B cell (primary cell): ENCODE results near the gene DUSP7. TPM values are rescaled to one million over a fixed set of nuclear protein-coding genes. Genes with fewer than 3 reads are reported as not detected.

ENCODE experiments used
- ATAC-seq: fragments of 200-7000 bp; cut with Tn5 transposase; one replicate; pipeline ENCODE4 v1.10.0; 2021; ENCODE audit warnings: low read depth, mild to moderate bottlenecking, moderate number of reproducible peaks, moderate library complexity
- CTCF ChIA-PET: fragments of 350-600 bp; sonication (Branson Sonifier 250); formaldehyde crosslinking; loops from one replicate; lab custom pipeline; 2021; ENCODE audit warnings: antibody characterized with exemption, inconsistent platforms; lab: Charles Lee
- POLR2A ChIA-PET: fragments of 350-600 bp; sonication (Branson Sonifier 250); formaldehyde crosslinking; loops from one replicate; lab custom pipeline; 2021; ENCODE audit warnings: antibody characterized with exemption; lab: Charles Lee
- DNase-seq: peaks from one replicate; pipeline ENCODE4 v3.0.0; 2013
- H2AFZ ChIP-seq: 2 replicates; pipeline ENCODE4 v1.6.1; 2012; ENCODE audit warnings: mild to moderate bottlenecking, low read depth, low read length; ENCODE audit not compliant: insufficient read depth, poor library complexity, severe bottlenecking
- H3K27ac ChIP-seq, 2 donors: 1 replicate in 1 of 2; 2 replicates in 1 of 2; pipeline ENCODE4 v1.5.1; 2012 to 2013; ENCODE audit warnings: low read length in 2 of 2, mild to moderate bottlenecking in 2 of 2, moderate library complexity in 1 of 2
- H3K27me3 ChIP-seq, 4 experiments: fragments of 200-600 bp in 1 of 4; sonication (generic) in 1 of 4; replicated peaks in 1 of 4; 1 replicate in 2 of 4; 2 replicates in 2 of 4; pipeline versions ENCODE4 v1.6.1 to v1.7.0; 2013 to 2016; ENCODE audit warnings: low read length in 3 of 4, mild to moderate bottlenecking in 2 of 4, mixed read lengths in 1 of 4, moderate library complexity in 1 of 4; ENCODE audit not compliant: insufficient read depth in 4 of 4, control insufficient read depth in 3 of 4; ENCODE audit errors: control extremely low read depth in 1 of 4
- H3K36me3 ChIP-seq, 2 experiments: replicated peaks in 1 of 2; 1 replicate in 1 of 2; 2 replicates in 1 of 2; pipeline versions ENCODE4 v1.6.1 to v1.7.1; 2013; ENCODE audit warnings: low read length in 1 of 2; ENCODE audit not compliant: insufficient read depth in 2 of 2, control insufficient read depth in 1 of 2; ENCODE audit errors: control extremely low read depth in 1 of 2, extremely low read depth in 1 of 2
- H3K4me1 ChIP-seq, 2 donors: fragments of 200-600 bp in 1 of 2; sonication (generic) in 1 of 2; 1 replicate in 1 of 2; 2 replicates in 1 of 2; pipeline versions ENCODE4 v1.5.1 to v1.6.1; 2013 to 2017; ENCODE audit warnings: low read length in 2 of 2; ENCODE audit not compliant: control insufficient read depth in 2 of 2, insufficient read depth in 2 of 2
- H3K4me2 ChIP-seq: replicated peaks from 2 replicates; pipeline ENCODE3; 2012; ENCODE audit warnings: mild to moderate bottlenecking, low read depth, low read length; ENCODE audit not compliant: poor library complexity, severe bottlenecking
- H3K4me3 ChIP-seq, 5 experiments: fragments of 200-600 bp in 1 of 5; sonication (generic) in 1 of 5; 1 replicate in 3 of 5; 2 replicates in 2 of 5; pipeline versions ENCODE4 v1.5.1 to v1.7.0; 2011 to 2016; ENCODE audit warnings: low read length in 4 of 5, mild to moderate bottlenecking in 4 of 5, low read depth in 2 of 5, control low read depth in 1 of 5, moderate library complexity in 1 of 5; ENCODE audit not compliant: insufficient read depth in 1 of 5; ENCODE audit errors: control extremely low read depth in 1 of 5, extremely low read depth in 1 of 5
- H3K79me2 ChIP-seq: fragments of 200-600 bp; sonication (generic); one replicate; pipeline ENCODE4 v1.6.0; 2016; ENCODE audit warnings: low read length; ENCODE audit not compliant: control insufficient read depth, insufficient read depth
- H3K9ac ChIP-seq: fragments of 200-600 bp; sonication (generic); 2 replicates; pipeline ENCODE4 v1.6.1; 2017; ENCODE audit warnings: mild to moderate bottlenecking, low read length, moderate library complexity
- H3K9me3 ChIP-seq, 3 donors: one replicate each; pipeline versions ENCODE4 v1.6.1 to v1.7.1; 2013; ENCODE audit warnings: low read length in 2 of 3; ENCODE audit not compliant: control insufficient read depth in 2 of 3, insufficient read depth in 1 of 3; ENCODE audit errors: control extremely low read depth in 1 of 3
- H4K20me1 ChIP-seq: 2 replicates; pipeline ENCODE4 v1.6.0; 2012; ENCODE audit warnings: mild to moderate bottlenecking, low read length; ENCODE audit not compliant: insufficient read depth, control insufficient read depth, poor library complexity, severe bottlenecking
- H3K27ac Mint-ChIP-seq: one replicate; pipeline ENCODE4 v1.8.0; 2021; ENCODE audit warnings: mixed read lengths
- H3K27me3 Mint-ChIP-seq: one replicate; pipeline ENCODE4 v1.8.0; 2021; ENCODE audit warnings: mixed read lengths
- H3K4me1 Mint-ChIP-seq: one replicate; pipeline ENCODE4 v1.8.0; 2021; ENCODE audit warnings: mixed read lengths
- H3K4me3 Mint-ChIP-seq: one replicate; pipeline ENCODE4 v1.8.0; 2021; ENCODE audit warnings: mixed read lengths
- H3K9me3 Mint-ChIP-seq: one replicate; pipeline ENCODE4 v1.8.0; 2022; ENCODE audit warnings: mixed read lengths; ENCODE audit not compliant: insufficient read depth
- EZH2 ChIP-seq: IDR thresholded peaks from 2 replicates; pipeline ENCODE4 v1.6.1; 2012; ENCODE audit warnings: borderline replicate concordance, low read depth, mild to moderate bottlenecking, moderate library complexity, low read length; ENCODE audit not compliant: insufficient read depth, poor library complexity, severe bottlenecking
- whole genome bisulfite sequencing: methylation state at CpG from one replicate; pipeline ENCODE4 v1.1.5; 2013; ENCODE audit warnings: missing lambda C conversion rate; ENCODE audit not compliant: insufficient coverage; 5-methylcytosine and 5-hydroxymethylcytosine counted together
- intact Hi-C: fragments of 100-400 bp; cut with micrococcal nuclease; formaldehyde crosslinking; loops from one replicate; pipeline ENCODE4 v1.10.0; 2022
- polyA plus RNA-seq: library from polyadenylated mRNA; depleted of rRNA; stranded (reverse); fragments of >200 nt; gene quantifications from 2 replicates; pipeline ENCODE4 v1.2.3, GENCODE V29; 2012
- total RNA-seq, 2 donors: library from RNA; stranded (reverse); fragments of 120-200 nt in 1 of 2; gene quantifications; 1 replicate in 1 of 2; 2 replicates in 1 of 2; pipeline versions ENCODE4 v1.2.3 to v1.2.4, GENCODE V29; 2013 to 2022
- TF ChIP-seq, protein P1 (sequence below): fragments of 200-600 bp; IDR thresholded peaks from one replicate; pipeline ENCODE4 v1.8.0; 2022; ENCODE audit warnings: antibody characterized with exemption, mild to moderate bottlenecking

The DUSP7 gene
- total and polyA plus RNA-seq, 2 donors (not counting 1 experiment from before 2014, with no cell fraction given) = 5.1 to 6.9 TPM

DNA sequence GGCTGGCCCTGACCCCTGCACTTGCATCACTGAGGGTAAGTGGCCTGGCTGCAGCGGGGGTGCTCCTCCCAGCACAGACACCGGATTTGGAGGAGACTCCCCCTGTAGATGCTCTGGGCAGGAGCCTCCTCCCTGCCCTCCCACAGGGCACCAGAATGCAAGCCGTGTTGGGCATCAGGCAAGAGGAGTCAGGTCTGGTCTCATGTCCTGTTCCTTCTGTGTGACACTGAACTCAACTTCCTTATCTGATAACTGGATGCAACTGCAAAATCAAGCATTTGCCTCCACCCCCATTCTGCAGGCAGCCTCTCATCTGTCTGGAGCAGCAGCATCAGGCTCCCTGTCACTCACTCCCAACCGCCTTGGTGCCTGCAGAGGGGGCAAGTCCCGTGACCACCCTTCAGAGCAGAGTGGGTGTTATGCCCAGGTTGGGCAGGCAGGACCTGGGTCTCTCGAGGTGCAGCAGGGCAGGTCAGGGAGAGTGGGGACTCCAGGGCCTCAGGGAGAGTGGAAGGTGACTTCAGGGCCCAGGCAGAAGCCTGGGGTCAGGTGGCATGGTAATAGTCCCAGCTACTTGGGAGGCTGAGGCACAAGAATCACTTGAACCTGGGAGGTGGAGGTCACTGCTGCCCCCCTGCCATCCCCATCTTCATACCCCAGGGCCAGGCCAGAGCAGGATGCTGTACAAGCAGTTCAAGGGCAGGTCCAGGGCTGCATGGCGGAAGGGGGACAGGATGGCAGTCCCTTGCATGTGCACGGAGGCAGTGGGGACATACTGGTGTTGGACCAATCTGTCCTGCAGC is 50.2 kb downstream of the DUSP7 start:
- H3K9me3 ChIP-seq = no peaks in the 10 kb centered on the region
- DNase-seq (no peak), ATAC-seq (no peak)
- no peaks in the 10 kb centered on the region for H4K20me1 ChIP-seq
- H3K79me2 ChIP-seq = no peaks in the 10 kb centered on the region
- ChIA-PET CTCF (interaction anchor here (1.8 kb wide), 1 partner anchor 137 kb away, joined by 7 read pairs; no protein-coding TSS in a partner anchor), POLR2A (no interaction called here)
- H2AFZ ChIP-seq = no peak overlapping the region
- Mint-ChIP-seq H3K4me3 (no peak overlapping the region), H3K4me1 (peaks cover 5% of the 10 kb centered on the region), H3K27ac (no peak overlapping the region), H3K9me3 (no peaks in the 10 kb centered on the region), H3K27me3 (no peaks in the 10 kb centered on the region)
- no peak for TF ChIP-seq EZH2
- TF ChIP-seq, protein P1, sequence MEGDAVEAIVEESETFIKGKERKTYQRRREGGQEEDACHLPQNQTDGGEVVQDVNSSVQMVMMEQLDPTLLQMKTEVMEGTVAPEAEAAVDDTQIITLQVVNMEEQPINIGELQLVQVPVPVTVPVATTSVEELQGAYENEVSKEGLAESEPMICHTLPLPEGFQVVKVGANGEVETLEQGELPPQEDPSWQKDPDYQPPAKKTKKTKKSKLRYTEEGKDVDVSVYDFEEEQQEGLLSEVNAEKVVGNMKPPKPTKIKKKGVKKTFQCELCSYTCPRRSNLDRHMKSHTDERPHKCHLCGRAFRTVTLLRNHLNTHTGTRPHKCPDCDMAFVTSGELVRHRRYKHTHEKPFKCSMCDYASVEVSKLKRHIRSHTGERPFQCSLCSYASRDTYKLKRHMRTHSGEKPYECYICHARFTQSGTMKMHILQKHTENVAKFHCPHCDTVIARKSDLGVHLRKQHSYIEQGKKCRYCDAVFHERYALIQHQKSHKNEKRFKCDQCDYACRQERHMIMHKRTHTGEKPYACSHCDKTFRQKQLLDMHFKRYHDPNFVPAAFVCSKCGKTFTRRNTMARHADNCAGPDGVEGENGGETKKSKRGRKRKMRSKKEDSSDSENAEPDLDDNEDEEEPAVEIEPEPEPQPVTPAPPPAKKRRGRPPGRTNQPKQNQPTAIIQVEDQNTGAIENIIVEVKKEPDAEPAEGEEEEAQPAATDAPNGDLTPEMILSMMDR = no peak
- no peak overlapping the region for H3K4me2 ChIP-seq
- WGBS = 62% methylated on average over 7 of the region's 8 CpGs
- H3K27ac ChIP-seq = no peak overlapping the region
- H3K4me3 ChIP-seq = no peak overlapping the region
- peaks cover 6 to 12% of the 10 kb centered on the region in 2 donors for H3K4me1 ChIP-seq
- no peaks in the 10 kb centered on the region for H3K27me3 ChIP-seq
- no peak overlapping the region for H3K9ac ChIP-seq
- no peaks in the 10 kb centered on the region for H3K36me3 ChIP-seq
- intact Hi-C loops = no loop called here

DNA sequence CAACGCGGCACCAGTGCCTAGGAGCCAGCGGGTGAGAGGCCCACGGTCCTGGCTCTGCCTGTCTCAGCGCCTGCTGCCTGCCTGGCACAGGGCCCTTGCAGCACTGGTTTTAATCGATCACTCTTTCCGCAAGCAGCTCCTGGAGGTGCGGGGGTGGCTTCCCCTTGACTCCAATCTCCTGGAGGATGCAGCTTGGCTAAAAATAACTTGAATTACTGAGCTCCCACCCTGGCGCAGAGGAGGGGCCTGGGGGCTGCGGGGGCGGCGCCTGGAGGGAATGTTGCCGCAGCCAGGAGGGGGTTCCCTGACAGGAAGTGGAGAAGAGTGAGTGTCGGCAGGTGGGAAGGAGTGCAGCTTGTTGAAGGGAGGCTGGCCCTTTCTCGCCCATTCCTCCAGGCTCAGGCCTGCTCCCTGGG is 50.8 kb downstream of the DUSP7 start:
- ATAC-seq (no peak), DNase-seq (no peak)
- Histone ChIP-seq H2AFZ (no peak overlapping the region), H3K79me2 (no peaks in the 10 kb centered on the region), H3K27me3 (no peaks in the 10 kb centered on the region), H3K36me3 (no peaks in the 10 kb centered on the region), H3K9ac (no peak overlapping the region), H3K9me3 (no peaks in the 10 kb centered on the region), H3K4me3 (no peak overlapping the region), H3K4me1 (peaks cover 6 to 13% of the 10 kb centered on the region in 2 donors), H4K20me1 (no peaks in the 10 kb centered on the region), H3K27ac (no peak overlapping the region), H3K4me2 (no peak overlapping the region)
- no peak for TF ChIP-seq EZH2
- TF ChIP-seq, protein P1 = no peak
- Mint-ChIP-seq H3K9me3 (no peaks in the 10 kb centered on the region), H3K4me1 (peaks cover 5% of the 10 kb centered on the region), H3K27me3 (no peaks in the 10 kb centered on the region), H3K4me3 (no peak overlapping the region), H3K27ac (no peak overlapping the region)
- 46% methylated on average over 15 of the region's 15 CpGs for WGBS
- intact Hi-C loops = no loop called here
- POLR2A ChIA-PET = no interaction called here
- CTCF ChIA-PET = no interaction called here
